HG02571 (cell line): ENCODE data around the gene HHIPL2.

ENCODE experiments used
- ATAC-seq: cut with Tn5 transposase; IDR thresholded peaks from one replicate; pipeline ENCODE4 v1.9.1; 2021; ENCODE audit warnings: mild to moderate bottlenecking, moderate library complexity; ENCODE audit not compliant: unreplicated experiment

Gene HHIPL2

GRCh38 chr1:222547944-222548671 lies at the start of gene HHIPL2:
TSS of gene HHIPL2 (minus strand) at chr1:222548104. CDS start at chr1:222548044, 60 bp downstream.
- ATAC-seq = no peak

GRCh38 chr1:222596696-222597095 lies 48.8 kb upstream of the HHIPL2 start:
- ATAC-seq = no peak

GRCh38 chr1:222594789-222595188 lies 46.9 kb upstream of the HHIPL2 start:
- ATAC-seq = no peak

GRCh38 chr1:222592171-222592570 lies 44.3 kb upstream of the HHIPL2 start:
- no peak for ATAC-seq

- peak; percentile 100 for ATAC-seq
Observed at GRCh38 chr1:222589462-222590302, 41.8 kb upstream of the HHIPL2 start, which contains the start of gene TAF1A. TSS of gene TAF1A (minus strand) at chr1:222589933.

GRCh38 chr1:222588135-222588534 lies 40.2 kb upstream of the HHIPL2 start:
- ATAC-seq = no peak

GRCh38 chr1:222586842-222587241 lies 38.9 kb upstream of the HHIPL2 start:
- ATAC-seq = no peak

GRCh38 chr1:222583079-222583478 lies 35.2 kb upstream of the HHIPL2 start:
- ATAC-seq = peak; percentile 82

GRCh38 chr1:222582099-222582774 lies 34.3 kb upstream of the HHIPL2 start:
- no peak for ATAC-seq

- no peak for ATAC-seq
Observed at GRCh38 chr1:222579316-222579715, 31.4 kb upstream of the HHIPL2 start.

GRCh38 chr1:222570837-222571236 lies 22.9 kb upstream of the HHIPL2 start:
- no peak for ATAC-seq

GRCh38 chr1:222561656-222562055 lies 13.8 kb upstream of the HHIPL2 start:
- ATAC-seq = no peak

- no peak for ATAC-seq
Observed at GRCh38 chr1:222557574-222557973, 9.7 kb upstream of the HHIPL2 start.

GRCh38 chr1:222557148-222557547 lies 9.2 kb upstream of the HHIPL2 start:
- no peak for ATAC-seq

- no peak for ATAC-seq
Observed at GRCh38 chr1:222555992-222556615, 8.2 kb upstream of the HHIPL2 start.

- no peak for ATAC-seq
Observed at GRCh38 chr1:222554177-222554576, 6.3 kb upstream of the HHIPL2 start.

GRCh38 chr1:222552882-222553281 lies 5.0 kb upstream of the HHIPL2 start:
- no peak for ATAC-seq

GRCh38 chr1:222547260-222547614 lies 667 bp downstream of the HHIPL2 start:
- ATAC-seq = no peak

- no peak for ATAC-seq
Observed at GRCh38 chr1:222546548-222547259, 1.2 kb downstream of the HHIPL2 start.

GRCh38 chr1:222546091-222546490 lies 1.8 kb downstream of the HHIPL2 start:
- no peak for ATAC-seq
